Colonic mucosa (tissue), 4 donors: ENCODE data around the gene INPP4A. TPM values are rescaled to one million over a fixed set of nuclear protein-coding genes. Genes with fewer than 3 reads are reported as not detected.

Experiments used
- DNase-seq: peaks from one replicate; pipeline ENCODE4 v3.0.0-alpha.2; 2020
- H3K27ac ChIP-seq: fragments of 200-600 bp; one replicate; pipeline ENCODE4 v1.8.0; 2021
- H3K27me3 ChIP-seq: fragments of 200-600 bp; one replicate; pipeline ENCODE4 v1.8.0; 2021
- H3K36me3 ChIP-seq: fragments of 200-600 bp; one replicate; pipeline ENCODE4 v1.8.0; 2021
- H3K4me1 ChIP-seq: fragments of 200-600 bp; one replicate; pipeline ENCODE4 v1.8.0; 2021; ENCODE audit warnings: mild to moderate bottlenecking
- H3K4me3 ChIP-seq: fragments of 200-600 bp; one replicate; pipeline ENCODE4 v1.8.0; 2021
- H3K9ac ChIP-seq, 2 donors: one replicate each; pipeline ENCODE4 v1.7.0; 2013; ENCODE audit warnings: control low read depth in 2 of 2, low read depth in 2 of 2, low read length in 2 of 2
- H3K9me3 ChIP-seq: fragments of 200-600 bp; one replicate; pipeline ENCODE4 v1.8.0; 2021
- CTCF ChIP-seq: fragments of 200-600 bp; IDR thresholded peaks from one replicate; pipeline ENCODE4 v1.8.0; 2022; ENCODE audit warnings: antibody characterized with exemption, mild to moderate bottlenecking
- intact Hi-C: fragments of 100-400 bp; cut with DNase I; formaldehyde crosslinking; loops from one replicate; pipeline ENCODE4 v1.14.1; 2022
- total RNA-seq, 2 donors: library from RNA; stranded (reverse); fragmentation: NEBNext Ultra II Directional in 1 of 2; extraction: Animal tissue kit (Norgen Biotek cat#: 25700) in 1 of 2; gene quantifications; one replicate each; pipeline ENCODE4 v1.2.1, GENCODE V29; 2021
- donor health status: healthy.
- donor health status: DM: no; HTN: no; CAD: no.
- donor health status: DM: no; HTN: no; CAD: no.

INPP4A gene
- total RNA-seq, 2 donors from 2014 or later = 11.5 to 17.9 TPM

GRCh38 chr2:98480598-98480997 lies 35.9 kb downstream of the INPP4A start:
- H3K4me1 ChIP-seq = peaks cover 27% of the 10 kb centered on the region
- TF ChIP-seq CTCF = no peak
- H3K27me3 ChIP-seq = no peaks in the 10 kb centered on the region
- H3K4me3 ChIP-seq = no peak overlapping the region
- no peak overlapping the region for H3K27ac ChIP-seq
- H3K36me3 ChIP-seq = no peaks in the 10 kb centered on the region
- no peaks in the 10 kb centered on the region for H3K9me3 ChIP-seq
- H3K9ac ChIP-seq = peak overlapping the region in 1 of 2 donors; percentile 4
- intact Hi-C loops = no loop called here
- no peak for DNase-seq

- intact Hi-C loops = no loop called here
- no peak for DNase-seq
- TF ChIP-seq CTCF = no peak
- H3K27me3 ChIP-seq = no peaks in the 10 kb centered on the region
- H3K27ac ChIP-seq = no peak overlapping the region
- H3K9me3 ChIP-seq = no peaks in the 10 kb centered on the region
- H3K4me1 ChIP-seq = peaks cover 15% of the 10 kb centered on the region
- no peaks in the 10 kb centered on the region for H3K36me3 ChIP-seq
- no peak overlapping the region for H3K9ac ChIP-seq
- H3K4me3 ChIP-seq = no peak overlapping the region
These were observed 37.7 kb downstream of the INPP4A start for GRCh38 chr2:98482362-98482761.

DNA sequence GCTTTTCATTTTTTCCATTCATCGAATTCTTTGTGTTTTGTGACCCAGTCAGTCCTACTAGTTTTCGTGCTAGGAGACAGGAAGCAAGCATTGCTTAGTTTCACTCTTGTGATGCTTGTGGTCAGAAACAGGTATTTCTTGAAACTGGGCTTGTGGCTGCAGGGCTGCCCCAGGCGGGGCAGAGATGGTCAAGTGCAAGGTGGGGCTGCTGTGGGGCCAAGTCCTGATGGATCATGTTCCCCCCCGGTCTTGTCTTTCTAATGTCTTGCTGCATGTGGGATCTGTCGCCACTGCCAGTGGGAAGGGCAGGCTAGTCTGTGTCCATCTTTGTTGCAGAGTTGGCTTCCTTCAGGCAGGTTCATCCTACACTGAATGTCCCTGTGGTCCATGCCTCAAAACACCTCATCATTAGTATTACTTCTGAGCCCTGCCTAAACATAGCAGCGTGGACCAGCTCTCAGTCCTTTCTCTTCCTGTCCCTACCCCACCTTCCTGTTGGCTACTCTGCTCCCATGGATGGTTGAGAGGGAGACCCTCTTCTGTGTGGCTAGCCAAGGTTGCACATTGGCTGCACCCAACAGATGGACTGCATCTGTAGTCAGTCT lies 38.7 kb downstream of the INPP4A start:
- Histone ChIP-seq H3K4me1 (peaks cover 21% of the 10 kb centered on the region), H3K9me3 (no peaks in the 10 kb centered on the region), H3K9ac (no peak overlapping the region), H3K27ac (no peak overlapping the region), H3K4me3 (no peak overlapping the region), H3K36me3 (no peaks in the 10 kb centered on the region), H3K27me3 (no peaks in the 10 kb centered on the region)
- no peak for TF ChIP-seq CTCF
- no peak for DNase-seq
- intact Hi-C loops = no loop called here

DNA sequence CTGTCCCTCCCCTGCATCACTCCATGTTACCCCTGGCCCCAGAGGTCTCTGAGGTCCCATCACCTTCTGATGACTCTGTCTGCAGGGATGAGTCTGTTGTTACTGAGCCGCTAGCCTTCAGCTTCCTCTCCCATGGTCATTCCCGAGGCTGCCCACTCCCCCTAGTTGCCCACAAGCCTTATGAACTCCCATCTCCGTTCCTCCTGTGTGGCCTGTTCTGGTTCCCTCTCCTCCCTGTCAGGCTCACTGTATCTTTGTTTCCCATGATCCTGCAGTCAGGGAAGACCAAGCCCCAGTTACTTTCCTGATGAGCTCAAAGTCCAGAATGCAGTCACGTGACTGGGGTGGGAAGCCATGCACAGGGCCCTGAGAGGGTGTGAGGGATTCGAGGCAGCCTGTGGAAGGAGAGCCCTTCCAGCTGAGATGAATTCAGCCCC lies 39.5 kb downstream of the INPP4A start:
- Histone ChIP-seq H3K4me1 (peaks cover 21% of the 10 kb centered on the region), H3K9ac (no peak overlapping the region)
- intact Hi-C loops = no loop called here

GRCh38 chr2:98484652-98485452 lies 40.2 kb downstream of the INPP4A start:
- Histone ChIP-seq H3K27ac (no peak overlapping the region), H3K36me3 (no peaks in the 10 kb centered on the region), H3K27me3 (no peaks in the 10 kb centered on the region), H3K4me1 (peaks cover 15% of the 10 kb centered on the region), H3K9me3 (no peaks in the 10 kb centered on the region), H3K9ac (no peak overlapping the region), H3K4me3 (no peak overlapping the region)
- no peak for DNase-seq
- no peak for TF ChIP-seq CTCF
- intact Hi-C loops = no loop called here

More for the DNA sequence above, 39.5 kb downstream of the INPP4A start:
- no peak overlapping the region for H3K4me3 ChIP-seq
- no peaks in the 10 kb centered on the region for H3K9me3 ChIP-seq
- H3K36me3 ChIP-seq = no peaks in the 10 kb centered on the region
- no peak for TF ChIP-seq CTCF
- peak; percentile 77 for DNase-seq
- no peak overlapping the region for H3K27ac ChIP-seq
- no peaks in the 10 kb centered on the region for H3K27me3 ChIP-seq
